GM12878 (cell line): ENCODE results near the gene PTGES2.
"Not testable (repeated sequence)": the region's sequence is repeated elsewhere in the genome, so short reads cannot be mapped to it uniquely, and the experiment has no call there.

Experiments used
- BRCA1 ChIP-seq: IDR thresholded peaks from 2 replicates; pipeline ENCODE4 v1.6.1; 2011; ENCODE audit warnings: low read depth, low read length, improper control_type of control experiment
- CHD4 ChIP-seq: fragments of 200-600 bp; sonication (generic); IDR thresholded peaks from 2 replicates; pipeline ENCODE4 v1.6.1; 2016; ENCODE audit warnings: mild to moderate bottlenecking
- CTCF ChIP-seq, 3 experiments: IDR thresholded peaks in 2 of 3; conservative IDR thresholded peaks in 1 of 3; 2 replicates each; pipeline ENCODE4 v1.5.1; 2011; ENCODE audit warnings: low read depth in 3 of 3, low read length in 3 of 3, mild to moderate bottlenecking in 3 of 3, control low read depth in 2 of 3, moderate library complexity in 2 of 3, inconsistent platforms in 1 of 3, mixed read lengths in 1 of 3; ENCODE audit not compliant: control insufficient read depth in 2 of 3, insufficient read depth in 1 of 3; ENCODE audit errors: extremely low read depth in 1 of 3
- EP300 ChIP-seq, 2 experiments: fragments of 150-350 bp in 1 of 2; IDR thresholded peaks; 2 replicates each; pipeline ENCODE4 v1.6.1; 2011 to 2012; ENCODE audit warnings: low read depth in 2 of 2, low read length in 2 of 2, borderline replicate concordance in 1 of 2, improper control_type of control experiment in 1 of 2, inconsistent platforms in 1 of 2; ENCODE audit not compliant: control insufficient read depth in 1 of 2
- HDGF ChIP-seq: fragments of 450-650 bp; IDR thresholded peaks from 2 replicates; pipeline ENCODE4 v1.6.1; 2016; ENCODE audit warnings: antibody characterized with exemption
- MLLT1 ChIP-seq: fragments of 450-650 bp; IDR thresholded peaks from 2 replicates; pipeline ENCODE4 v1.6.1; 2016; ENCODE audit warnings: mild to moderate bottlenecking
- NFIC ChIP-seq: IDR thresholded peaks from 2 replicates; pipeline ENCODE4 v1.6.1; 2012; ENCODE audit warnings: low read depth, mild to moderate bottlenecking, inconsistent platforms, low read length, moderate library complexity
- POLR2A ChIP-seq: IDR thresholded peaks from 2 replicates; pipeline ENCODE4 v1.6.1; 2011; ENCODE audit warnings: low read depth, mild to moderate bottlenecking, low read length
- POU2F2 ChIP-seq: IDR thresholded peaks from 3 replicates; pipeline ENCODE4 v1.6.1; 2011; ENCODE audit warnings: low read depth, mild to moderate bottlenecking, low read length, borderline replicate concordance
- RB1 ChIP-seq: fragments of 450-650 bp; formaldehyde crosslinking; IDR thresholded peaks from 2 replicates; pipeline ENCODE4 v1.6.1; 2017; ENCODE audit warnings: mild to moderate bottlenecking, borderline replicate concordance
- SP1 ChIP-seq: IDR thresholded peaks from one replicate; pipeline ENCODE4 v1.6.1; 2011; ENCODE audit warnings: low read depth, low read length
- TCF3 ChIP-seq: IDR thresholded peaks from 2 replicates; pipeline ENCODE4 v1.6.1; 2012; ENCODE audit warnings: low read depth, mild to moderate bottlenecking, low read length, borderline replicate concordance; ENCODE audit not compliant: insufficient read depth
- ZBTB33 ChIP-seq: fragments of 450-650 bp; IDR thresholded peaks from 2 replicates; pipeline ENCODE4 v1.6.1; 2017; ENCODE audit warnings: mild to moderate bottlenecking
- ZNF687 ChIP-seq: fragments of 450-650 bp; IDR thresholded peaks from 2 replicates; pipeline ENCODE4 v1.6.1; 2017; ENCODE audit warnings: mild to moderate bottlenecking, moderate library complexity

GRCh38 chr9:128132139-128132538 is 4.6 kb upstream of the PTGES2 start:
- TF ChIP-seq HDGF; CTCF (IDR thresholded peaks at IDR 0.05 in 2 of 3, conservative IDR thresholded peaks at IDR 0.05 in 1 of 3; ENCODE audit: control insufficient read depth in 2 of 3, extremely low read depth in 1 of 3, insufficient read depth in 1 of 3, low read depth in 3 of 3, low read length in 3 of 3); POU2F2; SP1; ZNF687; ZBTB33; MLLT1; EP300 (IDR thresholded peaks at IDR 0.05; ENCODE audit: borderline replicate concordance in 1 of 2, control insufficient read depth in 1 of 2, low read depth in 2 of 2, low read length in 2 of 2); BRCA1; NFIC; POLR2A; RB1; TCF3; CHD4: not testable (repeated sequence)
